Measurements from ENCODE around the gene C6orf89.
A peak's percentile ranks its signal among the peaks of the same experiment; 100 is the strongest.

Gene C6orf89

GRCh38 chr6:36949636-36950035, 63.9 kb downstream of the C6orf89 start:
- WGBS (ENCODE audit: insufficient coverage), result no CpG with 5 or more reads among the region's 3 CpGs

GRCh38 chr6:36953931-36954261, 68.1 kb downstream of the C6orf89 start:
- POLR2A ChIA-PET, result interaction anchor here (1.2 to 1.6 kb wide), 3 partner anchors 10 to 42 kb away, joined by 4 to 5 read pairs (median 4); partner anchors contain the start of gene MTCH1
- DNase-seq, result no peak
- WGBS (ENCODE audit: insufficient coverage), result 67% methylated on average over 1 of the region's 1 CpG
- Histone ChIP-seq H3K36me3 (ENCODE audit: control insufficient read depth in 4 of 4, insufficient read depth in 4 of 4, low read length in 3 of 4) (no peaks in the 10 kb centered on the region), H3K9me3 (ENCODE audit: control extremely low read depth in 1 of 5, control insufficient read depth in 4 of 5, insufficient read depth in 2 of 5, low read depth in 1 of 5, low read length in 4 of 5) (no peaks in the 10 kb centered on the region), H3K27me3 (replicated peaks in 2 of 5; ENCODE audit: control insufficient read depth in 4 of 5, insufficient read depth in 5 of 5, low read length in 4 of 5) (peaks cover 0 to 77% (median 32%) of the 10 kb centered on the region in 5 experiments), H3K27ac (ENCODE audit: insufficient read depth in 1 of 2, low read depth in 1 of 2, low read length in 2 of 2, poor library complexity in 1 of 2, severe bottlenecking in 2 of 2) (no peak overlapping the region), H3K4me1 (ENCODE audit: control extremely low read depth in 1 of 4, control insufficient read depth in 4 of 4, insufficient read depth in 4 of 4, low read length in 3 of 4) (peaks cover 0 to 29% (median 23%) of the 10 kb centered on the region in 4 experiments), H3K4me3 (ENCODE audit: control insufficient read depth in 1 of 7, extremely low read depth in 1 of 7, insufficient read depth in 4 of 7, low read depth in 2 of 7, low read length in 6 of 7) (no peak overlapping the region)
- CTCF ChIA-PET, result interaction anchor here (0.7 to 2.5 kb wide), 10 partner anchors 9 to 80 kb away, joined by 3 to 8 read pairs (median 3); partner anchors contain the start of gene PPIL1

More at GRCh38 chr6:36949636-36950035, 63.9 kb downstream of the C6orf89 start:
- Histone ChIP-seq H3K4me3 (ENCODE audit: control insufficient read depth in 1 of 7, extremely low read depth in 1 of 7, insufficient read depth in 4 of 7, low read depth in 2 of 7, low read length in 6 of 7) (no peak overlapping the region), H3K27ac (ENCODE audit: insufficient read depth in 1 of 2, low read depth in 1 of 2, low read length in 2 of 2, poor library complexity in 1 of 2, severe bottlenecking in 2 of 2) (no peak overlapping the region), H3K27me3 (replicated peaks in 2 of 5; ENCODE audit: control insufficient read depth in 4 of 5, insufficient read depth in 5 of 5, low read length in 4 of 5) (peaks cover 0 to 45% (median 8%) of the 10 kb centered on the region in 5 experiments), H3K4me1 (ENCODE audit: control extremely low read depth in 1 of 4, control insufficient read depth in 4 of 4, insufficient read depth in 4 of 4, low read length in 3 of 4) (peaks cover 5 to 21% (median 18%) of the 10 kb centered on the region in 4 experiments), H3K36me3 (ENCODE audit: control insufficient read depth in 4 of 4, insufficient read depth in 4 of 4, low read length in 3 of 4) (no peaks in the 10 kb centered on the region), H3K9me3 (ENCODE audit: control extremely low read depth in 1 of 5, control insufficient read depth in 4 of 5, insufficient read depth in 2 of 5, low read depth in 1 of 5, low read length in 4 of 5) (no peaks in the 10 kb centered on the region)
- no peak for DNase-seq
- CTCF ChIA-PET, result no interaction called here
- POLR2A ChIA-PET, result no interaction called here

GRCh38 chr6:36954262-36954931, 68.6 kb downstream of the C6orf89 start, which contains the start of gene PI16:
TSS of gene PI16 (plus strand) at chr6:36954738. CDS start at chr6:36954761, 23 bp downstream.
- peak within 1 kb of the TSS in 1 of 7 experiments; percentile 1 for H3K4me3 ChIP-seq (ENCODE audit: control insufficient read depth in 1 of 7, extremely low read depth in 1 of 7, insufficient read depth in 4 of 7, low read depth in 2 of 7, low read length in 6 of 7)
- peaks cover 0 to 81% (median 32%) of the 10 kb centered on the region in 5 experiments for H3K27me3 ChIP-seq (replicated peaks in 2 of 5; ENCODE audit: control insufficient read depth in 4 of 5, insufficient read depth in 5 of 5, low read length in 4 of 5)
- peaks cover 0 to 29% (median 23%) of the 10 kb centered on the region in 4 experiments for H3K4me1 ChIP-seq (ENCODE audit: control extremely low read depth in 1 of 4, control insufficient read depth in 4 of 4, insufficient read depth in 4 of 4, low read length in 3 of 4)
- no peaks in the 10 kb centered on the region for H3K36me3 ChIP-seq (ENCODE audit: control insufficient read depth in 4 of 4, insufficient read depth in 4 of 4, low read length in 3 of 4)
- H3K27ac ChIP-seq (ENCODE audit: insufficient read depth in 1 of 2, low read depth in 1 of 2, low read length in 2 of 2, poor library complexity in 1 of 2, severe bottlenecking in 2 of 2), result no peak within 1 kb of the TSS
- no peaks in the 10 kb centered on the region for H3K9me3 ChIP-seq (ENCODE audit: control extremely low read depth in 1 of 5, control insufficient read depth in 4 of 5, insufficient read depth in 2 of 5, low read depth in 1 of 5, low read length in 4 of 5)
- DNase-seq, result peak; percentile 92 to 99 (median 97)
- ChIA-PET CTCF (interaction anchor here (0.7 to 2.5 kb wide), 10 partner anchors 9 to 80 kb away, joined by 3 to 8 read pairs (median 3); partner anchors contain the start of gene PPIL1), POLR2A (interaction anchor here (0.6 to 1.6 kb wide), 4 partner anchors 10 to 188 kb away, joined by 3 to 5 read pairs (median 4); partner anchors contain the start of gene MTCH1)
- WGBS (ENCODE audit: insufficient coverage), result 20% methylated on average over 10 of the region's 14 CpGs

GRCh38 chr6:36955136-36955535, 69.4 kb downstream of the C6orf89 start:
- Histone ChIP-seq H3K27me3 (replicated peaks in 2 of 5; ENCODE audit: control insufficient read depth in 4 of 5, insufficient read depth in 5 of 5, low read length in 4 of 5) (peaks cover 0 to 78% (median 30%) of the 10 kb centered on the region in 5 experiments), H3K36me3 (ENCODE audit: control insufficient read depth in 4 of 4, insufficient read depth in 4 of 4, low read length in 3 of 4) (no peaks in the 10 kb centered on the region), H3K9me3 (ENCODE audit: control extremely low read depth in 1 of 5, control insufficient read depth in 4 of 5, insufficient read depth in 2 of 5, low read depth in 1 of 5, low read length in 4 of 5) (no peaks in the 10 kb centered on the region), H3K4me1 (ENCODE audit: control extremely low read depth in 1 of 4, control insufficient read depth in 4 of 4, insufficient read depth in 4 of 4, low read length in 3 of 4) (peaks cover 0 to 29% (median 23%) of the 10 kb centered on the region in 4 experiments), H3K4me3 (ENCODE audit: control insufficient read depth in 1 of 7, extremely low read depth in 1 of 7, insufficient read depth in 4 of 7, low read depth in 2 of 7, low read length in 6 of 7) (no peak overlapping the region), H3K27ac (ENCODE audit: insufficient read depth in 1 of 2, low read depth in 1 of 2, low read length in 2 of 2, poor library complexity in 1 of 2, severe bottlenecking in 2 of 2) (no peak overlapping the region)
- 31% methylated on average over 5 of the region's 6 CpGs for WGBS (ENCODE audit: insufficient coverage)
- CTCF ChIA-PET, result interaction anchor here (1.2 to 2.5 kb wide), 5 partner anchors 8 to 63 kb away, joined by 3 to 8 read pairs (median 4); no protein-coding TSS in a partner anchor
- DNase-seq, result peak in 1 of 3 donors; percentile 25
- POLR2A ChIA-PET, result interaction anchor here (1.6 kb wide), 1 partner anchor 43 kb away, joined by 5 read pairs; no protein-coding TSS in a partner anchor

GRCh38 chr6:36955671-36956445, 70.1 kb downstream of the C6orf89 start:
- H3K4me1 ChIP-seq (ENCODE audit: control extremely low read depth in 1 of 4, control insufficient read depth in 4 of 4, insufficient read depth in 4 of 4, low read length in 3 of 4), result peaks cover 0 to 29% (median 23%) of the 10 kb centered on the region in 4 experiments
- POLR2A ChIA-PET, result interaction anchor here (0.5 to 0.6 kb wide), 2 partner anchors 42 to 275 kb away, joined by 3 read pairs; no protein-coding TSS in a partner anchor
- H3K4me3 ChIP-seq (ENCODE audit: control insufficient read depth in 1 of 7, extremely low read depth in 1 of 7, insufficient read depth in 4 of 7, low read depth in 2 of 7, low read length in 6 of 7), result no peak overlapping the region
- H3K9me3 ChIP-seq (ENCODE audit: control extremely low read depth in 1 of 5, control insufficient read depth in 4 of 5, insufficient read depth in 2 of 5, low read depth in 1 of 5, low read length in 4 of 5), result no peaks in the 10 kb centered on the region
- H3K27me3 ChIP-seq (replicated peaks in 2 of 5; ENCODE audit: control insufficient read depth in 4 of 5, insufficient read depth in 5 of 5, low read length in 4 of 5), result peaks cover 0 to 78% (median 32%) of the 10 kb centered on the region in 5 experiments
- H3K27ac ChIP-seq (ENCODE audit: insufficient read depth in 1 of 2, low read depth in 1 of 2, low read length in 2 of 2, poor library complexity in 1 of 2, severe bottlenecking in 2 of 2), result no peak overlapping the region
- H3K36me3 ChIP-seq (ENCODE audit: control insufficient read depth in 4 of 4, insufficient read depth in 4 of 4, low read length in 3 of 4), result no peaks in the 10 kb centered on the region
- DNase-seq, result peak in 1 of 3 donors; percentile 21
- CTCF ChIA-PET, result interaction anchor here (0.7 to 2.5 kb wide), 6 partner anchors 9 to 66 kb away, joined by 3 to 8 read pairs (median 4); no protein-coding TSS in a partner anchor
- WGBS (ENCODE audit: insufficient coverage), result 78% methylated on average over 7 of the region's 9 CpGs

- ChIA-PET CTCF (interaction anchor here (0.7 to 1.5 kb wide), 6 partner anchors 10 to 65 kb away, joined by 3 to 5 read pairs (median 4); no protein-coding TSS in a partner anchor), POLR2A (interaction anchor here (0.5 to 0.6 kb wide), 2 partner anchors 42 to 276 kb away, joined by 3 read pairs; no protein-coding TSS in a partner anchor)
- Histone ChIP-seq H3K27me3 (replicated peaks in 2 of 5; ENCODE audit: control insufficient read depth in 4 of 5, insufficient read depth in 5 of 5, low read length in 4 of 5) (peaks cover 0 to 78% (median 38%) of the 10 kb centered on the region in 5 experiments), H3K36me3 (ENCODE audit: control insufficient read depth in 4 of 4, insufficient read depth in 4 of 4, low read length in 3 of 4) (no peaks in the 10 kb centered on the region), H3K9me3 (ENCODE audit: control extremely low read depth in 1 of 5, control insufficient read depth in 4 of 5, insufficient read depth in 2 of 5, low read depth in 1 of 5, low read length in 4 of 5) (no peaks in the 10 kb centered on the region), H3K4me3 (ENCODE audit: control insufficient read depth in 1 of 7, extremely low read depth in 1 of 7, insufficient read depth in 4 of 7, low read depth in 2 of 7, low read length in 6 of 7) (no peak overlapping the region), H3K27ac (ENCODE audit: insufficient read depth in 1 of 2, low read depth in 1 of 2, low read length in 2 of 2, poor library complexity in 1 of 2, severe bottlenecking in 2 of 2) (no peak overlapping the region), H3K4me1 (ENCODE audit: control extremely low read depth in 1 of 4, control insufficient read depth in 4 of 4, insufficient read depth in 4 of 4, low read length in 3 of 4) (peaks cover 0 to 29% (median 23%) of the 10 kb centered on the region in 4 experiments)
- no peak for DNase-seq
Observed at GRCh38 chr6:36956446-36956820, 70.7 kb downstream of the C6orf89 start.

All from common myeloid progenitor, CD34-positive (primary cell).